D721Med (cell line): Measurements from ENCODE around the gene DNAH17.

ENCODE experiments used
- DNase-seq: peaks from one replicate; pipeline ENCODE4 v3.0.0; 2011; ENCODE audit warnings: low spot score; ENCODE audit not compliant: insufficient read length
- FAIRE-seq: peaks from 2 replicates; lab custom pipeline; 2011; peaks lifted over from hg19 to GRCh38; lab: Jason Lieb, UNC
- CTCF ChIP-seq: IDR thresholded peaks from 2 replicates; pipeline ENCODE4 v1.5.1; 2012; ENCODE audit warnings: mild to moderate bottlenecking, control low read depth; ENCODE audit not compliant: insufficient read depth; ENCODE audit errors: missing control alignments

The DNAH17 gene

GRCh38 chr17:78535273-78536197 lies 41.7 kb downstream of the DNAH17 start:
- DNase-seq (no peak), FAIRE-seq (no peak)
- TF ChIP-seq CTCF: no peak

DNA sequence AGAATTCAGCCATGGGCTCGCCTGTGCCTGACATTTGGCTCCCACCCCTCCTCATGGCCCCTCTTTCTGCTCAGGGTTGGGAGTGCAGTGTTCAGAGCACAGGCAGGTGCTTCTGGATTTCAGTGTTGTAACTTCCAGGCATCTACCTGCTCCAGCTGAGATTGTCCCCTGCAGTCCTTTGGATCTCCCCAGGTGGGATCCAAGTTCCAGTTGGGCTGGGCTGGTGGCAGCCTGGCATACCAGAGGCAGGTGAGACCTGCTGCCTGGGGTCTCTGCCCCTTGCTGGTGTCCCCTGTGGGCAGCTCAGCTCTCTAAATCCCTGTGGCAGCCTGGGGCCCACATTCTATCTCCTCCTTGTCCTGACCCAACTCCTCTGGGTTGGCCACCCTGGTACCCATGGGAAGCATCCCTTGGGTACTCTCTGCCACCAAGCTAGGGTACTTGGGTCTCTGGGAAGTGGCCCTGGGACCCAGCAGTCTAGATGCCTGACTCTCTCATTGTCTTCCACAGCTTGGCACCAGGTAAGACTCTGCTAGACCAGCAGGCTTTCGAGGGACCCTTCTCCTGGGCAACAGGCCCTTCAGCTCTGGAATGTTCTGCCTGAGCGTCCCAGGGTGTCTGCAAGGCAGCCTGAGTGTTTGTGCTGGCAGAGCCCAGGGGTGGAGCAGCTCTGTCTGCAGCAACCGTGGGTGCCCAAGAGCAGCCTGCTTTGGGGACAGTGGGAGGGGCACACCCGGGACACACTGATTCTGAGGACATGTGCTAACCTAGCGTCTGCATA lies 42.5 kb downstream of the DNAH17 start:
- FAIRE-seq: no peak
- DNase-seq: no peak
- TF ChIP-seq CTCF: no peak

DNA sequence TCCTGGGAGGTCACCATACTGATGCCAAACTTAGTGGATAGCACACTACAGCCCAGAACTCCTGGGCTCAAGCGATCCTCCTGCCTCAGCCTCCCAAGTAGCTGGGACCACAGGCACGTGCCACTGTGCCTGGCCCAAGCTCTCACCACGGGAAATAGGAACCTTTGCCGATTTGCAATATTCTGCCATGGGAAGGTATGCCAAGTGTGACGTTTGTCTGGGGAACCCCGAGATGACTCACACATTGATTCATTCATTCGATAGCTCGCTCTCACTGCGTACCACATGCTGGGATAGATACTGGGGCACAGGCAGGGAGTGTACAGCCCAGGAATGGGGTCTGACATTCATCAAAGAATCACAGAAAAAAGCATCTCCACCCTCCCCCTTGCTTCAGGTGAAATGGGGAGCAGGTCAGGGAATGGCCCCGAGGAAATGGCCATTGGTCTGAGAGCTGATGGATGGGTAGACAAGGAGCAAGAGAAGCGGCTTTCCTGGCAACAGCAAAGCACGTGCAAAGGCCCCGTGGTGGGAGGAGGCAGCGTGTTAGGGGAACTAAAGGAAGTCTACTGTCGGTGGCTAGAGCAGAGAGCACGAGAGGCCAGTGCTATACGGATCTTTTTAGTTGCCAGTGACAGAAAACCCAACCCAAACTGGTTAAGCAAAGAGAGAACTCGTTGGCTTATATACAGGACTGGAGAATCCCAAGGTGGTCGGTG lies 44.1 kb downstream of the DNAH17 start:
- TF ChIP-seq CTCF: no peak
- no peak for FAIRE-seq
- no peak for DNase-seq

DNA sequence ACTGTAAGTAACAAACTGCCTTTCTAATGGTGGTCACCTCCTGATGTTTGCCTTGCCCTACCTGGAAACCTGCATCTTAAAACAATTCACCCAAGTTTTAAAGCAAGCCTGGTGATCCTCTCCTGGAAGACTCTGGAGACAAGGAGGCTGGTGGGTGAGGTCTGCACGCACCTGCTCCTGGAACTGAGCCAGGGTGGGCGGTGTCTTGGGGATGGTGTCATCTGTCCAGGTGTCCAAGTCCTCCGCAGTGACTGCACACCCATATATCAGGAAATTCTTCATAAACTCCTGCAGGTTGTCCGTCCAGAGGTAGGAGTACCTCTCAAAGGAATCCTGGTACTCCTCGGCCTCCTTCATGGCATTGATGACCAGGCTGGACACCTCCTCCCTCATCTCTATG lies 44.9 kb downstream of the DNAH17 start:
- no peak for DNase-seq
- TF ChIP-seq CTCF: no peak
- FAIRE-seq: no peak

GRCh38 chr17:78530675-78531074 lies 46.5 kb downstream of the DNAH17 start:
- DNase-seq (no peak), FAIRE-seq (no peak)
- no peak for TF ChIP-seq CTCF

GRCh38 chr17:78529871-78530670 lies 47.1 kb downstream of the DNAH17 start:
- no peak for FAIRE-seq
- DNase-seq: no peak
- no peak for TF ChIP-seq CTCF
